ENCODE data around the gene PTPRK.

The PTPRK gene

GRCh38 chr6:128017288-128017687 lies 503.1 kb downstream of the PTPRK start:
- Histone ChIP-seq H3K9ac (ENCODE audit: low read depth, low read length, poor library complexity) (no peak overlapping the region), H3K4me1 (ENCODE audit: control insufficient read depth in 2 of 2, insufficient read depth in 1 of 2, low read depth in 1 of 2, low read length in 2 of 2) (peaks cover 2 to 5% of the 10 kb centered on the region in 2 donors), H4K91ac (ENCODE audit: low read depth, low read length, poor library complexity) (no peak overlapping the region), H2BK15ac (ENCODE audit: low read length) (no peak overlapping the region), H3K23ac (ENCODE audit: low read depth, low read length, poor library complexity) (no peak overlapping the region), H3K4ac (ENCODE audit: low read length) (no peak overlapping the region), H2AK5ac (ENCODE audit: low read depth, low read length) (no peak overlapping the region), H3K4me3 (ENCODE audit: low read length in 2 of 2) (no peak overlapping the region), H3K79me1 (ENCODE audit: low read depth, low read length) (no peaks in the 10 kb centered on the region), H3K4me2 (ENCODE audit: insufficient read depth, low read length, poor library complexity, severe bottlenecking) (no peak overlapping the region), H3K27me3 (ENCODE audit: control insufficient read depth in 3 of 3, insufficient read depth in 3 of 3, low read depth in 1 of 3, low read length in 3 of 3) (no peaks in the 10 kb centered on the region), H2BK5ac (ENCODE audit: low read length) (no peak overlapping the region), H3K36me3 (replicated peaks in 1 of 2; ENCODE audit: control insufficient read depth in 2 of 2, insufficient read depth in 2 of 2, low read length in 2 of 2) (no peaks in the 10 kb centered on the region), H3K9me3 (replicated peaks in 1 of 2; ENCODE audit: control insufficient read depth in 2 of 2, insufficient read depth in 1 of 2, low read depth in 1 of 2, low read length in 2 of 2) (no peaks in the 10 kb centered on the region), H4K8ac (ENCODE audit: low read depth, low read length) (no peak overlapping the region), H3K27ac (replicated peaks; ENCODE audit: low read length) (no peak overlapping the region), H3K14ac (ENCODE audit: low read length) (no peak overlapping the region), H2BK12ac (ENCODE audit: low read length) (no peak overlapping the region), H2BK120ac (ENCODE audit: low read depth, low read length) (no peak overlapping the region), H2AFZ (ENCODE audit: low read length) (no peak overlapping the region), H3K18ac (ENCODE audit: low read length) (no peak overlapping the region)
- no peak for DNase-seq (ENCODE audit: low spot score)

GRCh38 chr6:128007658-128008057 lies 512.7 kb downstream of the PTPRK start:
- H2BK120ac ChIP-seq (ENCODE audit: low read depth, low read length), result no peak overlapping the region
- WGBS, 2 donors (ENCODE audit: extremely low coverage in 2 of 2, insufficient read length in 2 of 2, insufficient replicate concordance in 1 of 2), result no CpG with 5 or more reads among the region's 1 CpG

GRCh38 chr6:128005009-128005408 lies 515.4 kb downstream of the PTPRK start:
- no peak overlapping the region for H2BK5ac ChIP-seq (ENCODE audit: low read length)
- no peak overlapping the region for H3K23ac ChIP-seq (ENCODE audit: low read depth, low read length, poor library complexity)
- H3K4me2 ChIP-seq (ENCODE audit: insufficient read depth, low read length, poor library complexity, severe bottlenecking), result no peak overlapping the region
- no peak overlapping the region for H2AFZ ChIP-seq (ENCODE audit: low read length)
- H3K14ac ChIP-seq (ENCODE audit: low read length), result no peak overlapping the region
- WGBS, 2 donors (ENCODE audit: extremely low coverage in 2 of 2, insufficient read length in 2 of 2, insufficient replicate concordance in 1 of 2), result no CpG with 5 or more reads among the region's 5 CpGs
- no peak overlapping the region for H2BK15ac ChIP-seq (ENCODE audit: low read length)
- no peak overlapping the region for H4K8ac ChIP-seq (ENCODE audit: low read depth, low read length)
- H2AK5ac ChIP-seq (ENCODE audit: low read depth, low read length), result no peak overlapping the region
- H3K27me3 ChIP-seq (ENCODE audit: control insufficient read depth in 3 of 3, insufficient read depth in 3 of 3, low read depth in 1 of 3, low read length in 3 of 3), result no peaks in the 10 kb centered on the region
- no peaks in the 10 kb centered on the region for H3K36me3 ChIP-seq (replicated peaks in 1 of 2; ENCODE audit: control insufficient read depth in 2 of 2, insufficient read depth in 2 of 2, low read length in 2 of 2)
- H3K4me1 ChIP-seq (ENCODE audit: control insufficient read depth in 2 of 2, insufficient read depth in 1 of 2, low read depth in 1 of 2, low read length in 2 of 2), result no peaks in the 10 kb centered on the region
- H3K18ac ChIP-seq (ENCODE audit: low read length), result no peak overlapping the region
- H2BK12ac ChIP-seq (ENCODE audit: low read length), result no peak overlapping the region
- no peak overlapping the region for H3K9ac ChIP-seq (ENCODE audit: low read depth, low read length, poor library complexity)
- no peak overlapping the region for H3K4me3 ChIP-seq (ENCODE audit: low read length in 2 of 2)
- no peaks in the 10 kb centered on the region for H3K9me3 ChIP-seq (replicated peaks in 1 of 2; ENCODE audit: control insufficient read depth in 2 of 2, insufficient read depth in 1 of 2, low read depth in 1 of 2, low read length in 2 of 2)
- DNase-seq (ENCODE audit: low spot score), result no peak
- H2BK120ac ChIP-seq (ENCODE audit: low read depth, low read length), result no peak overlapping the region
- H3K27ac ChIP-seq (replicated peaks; ENCODE audit: low read length), result no peak overlapping the region
- no peak overlapping the region for H3K4ac ChIP-seq (ENCODE audit: low read length)
- no peaks in the 10 kb centered on the region for H3K79me1 ChIP-seq (ENCODE audit: low read depth, low read length)
- no peak overlapping the region for H4K91ac ChIP-seq (ENCODE audit: low read depth, low read length, poor library complexity)

More at GRCh38 chr6:128007658-128008057, 512.7 kb downstream of the PTPRK start:
- H3K27ac ChIP-seq (replicated peaks; ENCODE audit: low read length), result no peak overlapping the region
- no peak overlapping the region for H2BK5ac ChIP-seq (ENCODE audit: low read length)
- H3K27me3 ChIP-seq (ENCODE audit: control insufficient read depth in 3 of 3, insufficient read depth in 3 of 3, low read depth in 1 of 3, low read length in 3 of 3), result no peaks in the 10 kb centered on the region
- H3K4me1 ChIP-seq (ENCODE audit: control insufficient read depth in 2 of 2, insufficient read depth in 1 of 2, low read depth in 1 of 2, low read length in 2 of 2), result no peaks in the 10 kb centered on the region
- no peaks in the 10 kb centered on the region for H3K36me3 ChIP-seq (replicated peaks in 1 of 2; ENCODE audit: control insufficient read depth in 2 of 2, insufficient read depth in 2 of 2, low read length in 2 of 2)
- H4K91ac ChIP-seq (ENCODE audit: low read depth, low read length, poor library complexity), result no peak overlapping the region
- no peaks in the 10 kb centered on the region for H3K79me1 ChIP-seq (ENCODE audit: low read depth, low read length)
- DNase-seq (ENCODE audit: low spot score), result no peak
- H3K23ac ChIP-seq (ENCODE audit: low read depth, low read length, poor library complexity), result no peak overlapping the region
- H3K9ac ChIP-seq (ENCODE audit: low read depth, low read length, poor library complexity), result no peak overlapping the region
- no peak overlapping the region for H2BK12ac ChIP-seq (ENCODE audit: low read length)
- H3K9me3 ChIP-seq (replicated peaks in 1 of 2; ENCODE audit: control insufficient read depth in 2 of 2, insufficient read depth in 1 of 2, low read depth in 1 of 2, low read length in 2 of 2), result no peaks in the 10 kb centered on the region
- H4K8ac ChIP-seq (ENCODE audit: low read depth, low read length), result no peak overlapping the region
- no peak overlapping the region for H2AFZ ChIP-seq (ENCODE audit: low read length)
- H2BK15ac ChIP-seq (ENCODE audit: low read length), result no peak overlapping the region
- no peak overlapping the region for H3K14ac ChIP-seq (ENCODE audit: low read length)
- H3K4me2 ChIP-seq (ENCODE audit: insufficient read depth, low read length, poor library complexity, severe bottlenecking), result no peak overlapping the region
- no peak overlapping the region for H2AK5ac ChIP-seq (ENCODE audit: low read depth, low read length)
- no peak overlapping the region for H3K4me3 ChIP-seq (ENCODE audit: low read length in 2 of 2)
- H3K18ac ChIP-seq (ENCODE audit: low read length), result no peak overlapping the region
- no peak overlapping the region for H3K4ac ChIP-seq (ENCODE audit: low read length)

- H2AK5ac ChIP-seq (ENCODE audit: low read depth, low read length), result no peak overlapping the region
- H3K4me1 ChIP-seq (ENCODE audit: control insufficient read depth in 2 of 2, insufficient read depth in 1 of 2, low read depth in 1 of 2, low read length in 2 of 2), result no peaks in the 10 kb centered on the region
- peaks cover 0 to 3% of the 10 kb centered on the region in 2 donors for H3K36me3 ChIP-seq (replicated peaks in 1 of 2; ENCODE audit: control insufficient read depth in 2 of 2, insufficient read depth in 2 of 2, low read length in 2 of 2)
- H2AFZ ChIP-seq (ENCODE audit: low read length), result no peak overlapping the region
- H3K4me3 ChIP-seq (ENCODE audit: low read length in 2 of 2), result no peak overlapping the region
- H3K79me1 ChIP-seq (ENCODE audit: low read depth, low read length), result no peaks in the 10 kb centered on the region
- no CpG with 5 or more reads among the region's 2 CpGs for WGBS, 2 donors (ENCODE audit: extremely low coverage in 2 of 2, insufficient read length in 2 of 2, insufficient replicate concordance in 1 of 2)
- no peak overlapping the region for H3K9ac ChIP-seq (ENCODE audit: low read depth, low read length, poor library complexity)
- H3K4ac ChIP-seq (ENCODE audit: low read length), result no peak overlapping the region
- no peak overlapping the region for H3K23ac ChIP-seq (ENCODE audit: low read depth, low read length, poor library complexity)
- H3K4me2 ChIP-seq (ENCODE audit: insufficient read depth, low read length, poor library complexity, severe bottlenecking), result no peak overlapping the region
- H2BK12ac ChIP-seq (ENCODE audit: low read length), result no peak overlapping the region
- no peaks in the 10 kb centered on the region for H3K9me3 ChIP-seq (replicated peaks in 1 of 2; ENCODE audit: control insufficient read depth in 2 of 2, insufficient read depth in 1 of 2, low read depth in 1 of 2, low read length in 2 of 2)
- H2BK15ac ChIP-seq (ENCODE audit: low read length), result no peak overlapping the region
- no peak overlapping the region for H3K14ac ChIP-seq (ENCODE audit: low read length)
- H4K8ac ChIP-seq (ENCODE audit: low read depth, low read length), result no peak overlapping the region
- DNase-seq (ENCODE audit: low spot score), result no peak
- no peak overlapping the region for H2BK5ac ChIP-seq (ENCODE audit: low read length)
- H3K27ac ChIP-seq (replicated peaks; ENCODE audit: low read length), result no peak overlapping the region
- no peak overlapping the region for H2BK120ac ChIP-seq (ENCODE audit: low read depth, low read length)
- no peak overlapping the region for H4K91ac ChIP-seq (ENCODE audit: low read depth, low read length, poor library complexity)
- H3K27me3 ChIP-seq (ENCODE audit: control insufficient read depth in 3 of 3, insufficient read depth in 3 of 3, low read depth in 1 of 3, low read length in 3 of 3), result no peaks in the 10 kb centered on the region
- no peak overlapping the region for H3K18ac ChIP-seq (ENCODE audit: low read length)
Observed at GRCh38 chr6:128000363-128000762, 520.0 kb downstream of the PTPRK start.
